Endothelial cell (in vitro differentiated cells): ENCODE results near the gene SLC27A6. TPM values are rescaled to one million over a fixed set of nuclear protein-coding genes. Genes with fewer than 3 reads are reported as not detected.

Experiments used
- DNase-seq: peaks from one replicate; pipeline ENCODE4 v3.0.0; 2021; ENCODE audit warnings: low spot score
- H3K27ac Mint-ChIP-seq: one replicate; pipeline ENCODE4 v1.8.0; 2021; ENCODE audit warnings: mixed read lengths, inconsistent platforms; ENCODE audit not compliant: unreplicated experiment
- H3K27me3 Mint-ChIP-seq: one replicate; pipeline ENCODE4 v1.8.0; 2021; ENCODE audit warnings: mild to moderate bottlenecking, moderate library complexity, mixed read lengths, inconsistent platforms; ENCODE audit not compliant: unreplicated experiment
- H3K36me3 Mint-ChIP-seq: one replicate; pipeline ENCODE4 v1.8.0; 2021; ENCODE audit warnings: mild to moderate bottlenecking, low read depth, mixed read lengths, inconsistent platforms; ENCODE audit not compliant: unreplicated experiment
- H3K4me1 Mint-ChIP-seq: one replicate; pipeline ENCODE4 v1.8.0; 2021; ENCODE audit warnings: mild to moderate bottlenecking, mixed read lengths, inconsistent platforms; ENCODE audit not compliant: unreplicated experiment
- H3K4me3 Mint-ChIP-seq: one replicate; pipeline ENCODE4 v1.8.0; 2021; ENCODE audit warnings: mild to moderate bottlenecking, mixed read lengths, inconsistent platforms; ENCODE audit not compliant: unreplicated experiment
- H3K9me3 Mint-ChIP-seq: one replicate; pipeline ENCODE4 v1.8.0; 2021; ENCODE audit warnings: mixed read lengths, inconsistent platforms; ENCODE audit not compliant: unreplicated experiment
- total RNA-seq: library from RNA; stranded (reverse); fragmentation: NEBNext Ultra II Directional; extraction: Animal tissue kit (Norgen Biotek cat#: 25700); gene quantifications from one replicate; pipeline ENCODE4 v1.2.1, GENCODE V29; 2021; ENCODE audit not compliant: unreplicated experiment
- TF ChIP-seq, protein P1 (sequence below): fragments of 200-600 bp; sonication (generic); IDR thresholded peaks from one replicate; pipeline ENCODE4 v1.5.0; 2021; ENCODE audit warnings: antibody characterized with exemption; ENCODE audit not compliant: unreplicated experiment

SLC27A6 gene
- total RNA-seq, 1 donor from 2014 or later = 0.28 TPM

DNA sequence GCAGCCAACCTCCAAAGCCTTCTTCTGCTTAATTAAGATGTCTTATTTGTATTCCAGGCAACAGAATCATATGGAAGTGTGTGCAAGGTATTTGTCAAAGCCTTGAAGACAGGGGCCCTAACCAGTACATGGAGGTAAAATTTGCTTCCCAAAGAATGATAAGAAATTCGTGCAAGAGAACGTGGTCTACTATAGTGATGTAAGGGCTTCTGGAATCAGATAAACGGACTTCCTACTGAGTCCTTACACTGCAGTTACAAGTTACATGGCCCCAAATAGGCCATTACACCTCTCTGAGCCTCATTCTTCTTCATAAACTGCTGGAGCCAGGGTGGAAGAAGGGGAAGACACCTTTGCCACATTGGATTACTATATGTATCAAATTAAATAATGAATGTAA, 113.4 kb downstream of the SLC27A6 start:
- TF ChIP-seq, protein P1, sequence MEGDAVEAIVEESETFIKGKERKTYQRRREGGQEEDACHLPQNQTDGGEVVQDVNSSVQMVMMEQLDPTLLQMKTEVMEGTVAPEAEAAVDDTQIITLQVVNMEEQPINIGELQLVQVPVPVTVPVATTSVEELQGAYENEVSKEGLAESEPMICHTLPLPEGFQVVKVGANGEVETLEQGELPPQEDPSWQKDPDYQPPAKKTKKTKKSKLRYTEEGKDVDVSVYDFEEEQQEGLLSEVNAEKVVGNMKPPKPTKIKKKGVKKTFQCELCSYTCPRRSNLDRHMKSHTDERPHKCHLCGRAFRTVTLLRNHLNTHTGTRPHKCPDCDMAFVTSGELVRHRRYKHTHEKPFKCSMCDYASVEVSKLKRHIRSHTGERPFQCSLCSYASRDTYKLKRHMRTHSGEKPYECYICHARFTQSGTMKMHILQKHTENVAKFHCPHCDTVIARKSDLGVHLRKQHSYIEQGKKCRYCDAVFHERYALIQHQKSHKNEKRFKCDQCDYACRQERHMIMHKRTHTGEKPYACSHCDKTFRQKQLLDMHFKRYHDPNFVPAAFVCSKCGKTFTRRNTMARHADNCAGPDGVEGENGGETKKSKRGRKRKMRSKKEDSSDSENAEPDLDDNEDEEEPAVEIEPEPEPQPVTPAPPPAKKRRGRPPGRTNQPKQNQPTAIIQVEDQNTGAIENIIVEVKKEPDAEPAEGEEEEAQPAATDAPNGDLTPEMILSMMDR = no peak
- Mint-ChIP-seq H3K9me3 (no peaks in the 10 kb centered on the region), H3K27ac (no peak overlapping the region), H3K27me3 (no peaks in the 10 kb centered on the region), H3K4me3 (no peak overlapping the region), H3K4me1 (no peaks in the 10 kb centered on the region), H3K36me3 (no peaks in the 10 kb centered on the region)
- no peak for DNase-seq

GRCh38 chr5:129079496-129079895, 114.2 kb downstream of the SLC27A6 start:
- Mint-ChIP-seq H3K9me3 (no peaks in the 10 kb centered on the region), H3K4me3 (no peak overlapping the region), H3K4me1 (no peaks in the 10 kb centered on the region), H3K36me3 (no peaks in the 10 kb centered on the region), H3K27me3 (no peaks in the 10 kb centered on the region), H3K27ac (no peak overlapping the region)
- no peak for DNase-seq
- TF ChIP-seq, protein P1 = no peak

GRCh38 chr5:129080766-129081165, 115.5 kb downstream of the SLC27A6 start:
- H3K9me3 Mint-ChIP-seq = no peaks in the 10 kb centered on the region
- no peak overlapping the region for H3K27ac Mint-ChIP-seq
- TF ChIP-seq, protein P1 = no peak
- H3K36me3 Mint-ChIP-seq = no peaks in the 10 kb centered on the region
- DNase-seq = no peak
- no peaks in the 10 kb centered on the region for H3K4me1 Mint-ChIP-seq
- H3K27me3 Mint-ChIP-seq = no peaks in the 10 kb centered on the region
- H3K4me3 Mint-ChIP-seq = no peak overlapping the region

- Mint-ChIP-seq H3K27me3 (no peaks in the 10 kb centered on the region), H3K9me3 (no peaks in the 10 kb centered on the region), H3K4me3 (no peak overlapping the region), H3K4me1 (no peaks in the 10 kb centered on the region), H3K27ac (no peak overlapping the region), H3K36me3 (no peaks in the 10 kb centered on the region)
- TF ChIP-seq, protein P1 = no peak
- DNase-seq = no peak
These were observed 117.2 kb downstream of the SLC27A6 start for GRCh38 chr5:129082225-129083136.

Other genes with a start within 250 kb of the SLC27A6 start
- 32.4 TPM for gene ISOC1, start 129.3 kb downstream of the SLC27A6 start, total RNA-seq